ENCODE measurements around the gene RAB5A. TPM values are rescaled to one million over a fixed set of nuclear protein-coding genes. Genes with fewer than 3 reads are reported as not detected.
A peak's percentile ranks its signal among the peaks of the same experiment; 100 is the strongest.

Gene RAB5A
- total and polyA plus RNA-seq, 10 donors: 17.6 to 83.1 (median 62.7) TPM

DNA sequence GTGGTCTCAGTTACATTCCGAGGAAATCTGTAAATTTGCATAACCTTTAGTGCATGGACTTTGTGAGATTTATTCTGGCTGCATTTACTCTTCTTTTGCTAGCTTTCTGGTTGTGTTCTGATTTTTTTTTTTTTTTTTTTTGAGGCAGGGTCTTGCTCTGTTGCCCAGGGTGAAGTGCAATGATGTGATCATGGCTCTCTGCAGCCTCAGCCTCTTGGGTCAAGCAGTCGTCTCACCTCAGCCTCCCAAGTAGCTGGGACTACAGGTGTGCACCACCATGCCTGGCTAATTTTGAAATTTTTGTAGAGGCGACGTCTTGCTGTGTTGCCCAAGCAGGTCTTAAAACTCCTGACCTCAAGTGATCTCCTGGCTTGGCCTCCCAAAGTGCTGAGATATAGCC is 12.6 kb downstream of the RAB5A start:
- Histone ChIP-seq H3K27me3 (replicated peaks in 1 of 7) (no peaks in the 10 kb centered on the region), H3K27ac (no peak overlapping the region), H3K9me3 (no peaks in the 10 kb centered on the region), H3K36me3 (peaks cover 0 to 69% (median 7%) of the 10 kb centered on the region in 6 donors), H3K4me1 (peaks cover 0 to 96% (median 26%) of the 10 kb centered on the region in 6 donors), H3K4me3 (no peak overlapping the region)
- WGBS, 5 donors: 69 to 73% (median 71%) methylated on average over 4 of the region's 4 CpGs
- TF ChIP-seq POLR2A (IDR thresholded peaks at IDR 0.05) (no peak), CTCF (IDR thresholded peaks at IDR 0.05 in 8 of 11, conservative IDR thresholded peaks at IDR 0.05 in 3 of 11) (no peak), POLR2AphosphoS5 (IDR thresholded peaks at IDR 0.05) (no peak)
- intact Hi-C loops (cut with DNase I; ENCODE audit: low total_unique reads): no loop called here
- no peak for DNase-seq

DNA sequence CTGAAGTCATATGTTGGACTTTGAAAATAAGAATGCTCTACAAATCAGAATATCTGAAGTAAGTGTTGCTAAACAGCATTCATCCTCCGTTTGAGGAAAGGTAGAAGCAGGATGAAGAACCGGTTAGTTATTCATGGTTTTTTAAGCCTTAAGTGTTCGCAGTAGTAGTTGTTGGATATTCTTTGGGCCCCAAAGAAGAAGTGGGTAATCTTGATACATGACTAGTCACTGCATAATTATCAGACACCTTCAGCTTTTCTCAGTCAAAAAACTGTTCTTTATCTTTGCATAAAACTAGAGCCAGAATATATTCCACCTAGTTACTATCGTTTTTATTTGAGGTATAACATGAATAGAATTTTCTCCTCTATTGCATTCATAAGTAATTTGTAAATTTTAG is 13.8 kb downstream of the RAB5A start:
- Histone ChIP-seq H3K27ac (no peak overlapping the region), H3K36me3 (peaks cover 0 to 69% (median 2%) of the 10 kb centered on the region in 6 donors), H3K4me1 (peaks cover 0 to 94% (median 24%) of the 10 kb centered on the region in 6 donors), H3K9me3 (no peaks in the 10 kb centered on the region), H3K4me3 (no peak overlapping the region), H3K27me3 (replicated peaks in 1 of 7) (no peaks in the 10 kb centered on the region)
- intact Hi-C loops (cut with DNase I; ENCODE audit: low total_unique reads): loop anchor here (10.0 kb wide), 1 partner anchor 54 kb away; the partner anchor contains the start of gene PP2D1
- TF ChIP-seq POLR2A (IDR thresholded peaks at IDR 0.05) (no peak), POLR2AphosphoS5 (IDR thresholded peaks at IDR 0.05) (no peak), CTCF (IDR thresholded peaks at IDR 0.05 in 8 of 11, conservative IDR thresholded peaks at IDR 0.05 in 3 of 11) (no peak)
- DNase-seq: no peak
- 70 to 79% (median 76%) methylated on average over 4 of the region's 4 CpGs for WGBS, 5 donors

DNA sequence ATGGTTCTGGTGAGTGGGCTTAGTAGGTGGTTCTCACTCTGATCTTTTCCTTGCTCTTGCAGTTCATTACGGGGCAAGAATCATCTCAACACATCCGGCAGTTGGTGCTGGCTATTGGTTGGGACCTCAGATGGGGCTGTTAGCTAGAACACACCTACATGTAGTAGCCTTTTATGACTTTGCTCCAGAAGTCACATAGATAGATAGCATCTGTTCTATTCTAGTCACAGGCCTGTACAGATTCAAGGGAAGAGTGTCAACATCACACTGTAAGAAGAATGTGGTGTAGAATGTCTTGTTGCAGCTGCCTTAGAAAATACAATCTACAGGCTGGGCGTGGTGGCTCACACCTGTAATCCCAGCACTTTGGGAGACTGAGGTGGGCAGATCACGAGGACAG is 15.1 kb downstream of the RAB5A start:
- WGBS, 5 donors: 92 to 99% (median 96%) methylated on average over 4 of the region's 4 CpGs
- TF ChIP-seq POLR2A (IDR thresholded peaks at IDR 0.05) (no peak), POLR2AphosphoS5 (IDR thresholded peaks at IDR 0.05) (no peak), CTCF (IDR thresholded peaks at IDR 0.05 in 8 of 11, conservative IDR thresholded peaks at IDR 0.05 in 3 of 11) (no peak)
- no peak overlapping the region for H3K27ac ChIP-seq
- H3K27me3 ChIP-seq (replicated peaks in 1 of 7): no peaks in the 10 kb centered on the region
- no peaks in the 10 kb centered on the region for H3K9me3 ChIP-seq
- no peak for DNase-seq
- H3K4me3 ChIP-seq: no peak overlapping the region
- H3K4me1 ChIP-seq: peaks cover under 1 to 95% (median 26%) of the 10 kb centered on the region in 6 donors
- intact Hi-C loops (cut with DNase I; ENCODE audit: low total_unique reads): loop anchor here (10.0 kb wide), 1 partner anchor 53 kb away; the partner anchor contains the start of gene PP2D1
- peaks cover 0 to 64% (median 2%) of the 10 kb centered on the region in 6 donors for H3K36me3 ChIP-seq

GRCh38 chr3:19967208-19967607 is 20.3 kb downstream of the RAB5A start:
- Histone ChIP-seq H3K4me1 (peaks cover 0 to 83% (median 26%) of the 10 kb centered on the region in 6 donors), H3K36me3 (peaks cover 0 to 48% (median 0%) of the 10 kb centered on the region in 6 donors), H3K4me3 (no peak overlapping the region), H3K27ac (peak overlapping the region in 1 of 8 donors; percentile 1), H3K27me3 (replicated peaks in 1 of 7) (no peaks in the 10 kb centered on the region), H3K9me3 (no peaks in the 10 kb centered on the region)
- no peak for DNase-seq
- peak in 1 of 3 donors; percentile 27 for TF ChIP-seq POLR2AphosphoS5 (IDR thresholded peaks at IDR 0.05)
- TF ChIP-seq CTCF (IDR thresholded peaks at IDR 0.05 in 8 of 11, conservative IDR thresholded peaks at IDR 0.05 in 3 of 11): no peak
- no peak for TF ChIP-seq POLR2A (IDR thresholded peaks at IDR 0.05)
- 79 to 92% (median 88%) methylated on average over 6 of the region's 6 CpGs for WGBS, 5 donors
- intact Hi-C loops (cut with DNase I; ENCODE audit: low total_unique reads): loop anchor here (10.0 kb wide), 1 partner anchor 48 kb away; the partner anchor contains the start of gene PP2D1

Data from spleen (tissue), 11 donors.